OCI-LY7 (cell line): ENCODE results near the gene TRIM25. TPM values are rescaled to one million over a fixed set of nuclear protein-coding genes. Genes with fewer than 3 reads are reported as not detected.

ENCODE experiments used
- BruUV-seq: library from RNA; stranded (reverse); fragments of 400-500 nt; replicated peaks from 2 replicates; lab custom pipeline; 2021; lab: Mats Ljungman, UMichigan
- CTCF ChIA-PET: fragments of 300-600 bp; sonication (Branson Sonifier 250); formaldehyde crosslinking; loops from one replicate; lab custom pipeline; 2022; ENCODE audit warnings: antibody characterized with exemption; ENCODE audit not compliant: unreplicated experiment; lab: Charles Lee
- POLR2A ChIA-PET: fragments of 300-600 bp; sonication (Branson Sonifier 250); formaldehyde crosslinking; loops from one replicate; lab custom pipeline; 2022; ENCODE audit warnings: antibody characterized with exemption; lab: Charles Lee
- DNase-seq: peaks from one replicate; pipeline ENCODE4 v3.0.0-alpha.2; 2015; ENCODE audit warnings: low spot score
- H2AFZ ChIP-seq: fragments of 200-600 bp; sonication (generic), shearing (Covaris generic); 2 replicates; pipeline ENCODE4 v1.6.1; 2014; ENCODE audit warnings: mild to moderate bottlenecking, antibody characterized with exemption, low read length, moderate library complexity
- H3K27ac ChIP-seq: fragments of 200-600 bp; sonication (generic); 2 replicates; pipeline ENCODE4 v1.5.1; 2014; ENCODE audit warnings: mixed run types, low read depth, mild to moderate bottlenecking, moderate library complexity, low read length, inconsistent platforms; ENCODE audit not compliant: poor library complexity, severe bottlenecking
- H3K36me3 ChIP-seq: fragments of 200-600 bp; sonication (generic); 2 replicates; pipeline ENCODE4 v1.6.1; 2014; ENCODE audit warnings: mild to moderate bottlenecking, antibody characterized with exemption, low read length, moderate library complexity, mixed read lengths; ENCODE audit not compliant: insufficient read depth
- H3K4me1 ChIP-seq: fragments of 200-600 bp; sonication (generic); 2 replicates; pipeline ENCODE4 v1.5.1; 2014; ENCODE audit warnings: mild to moderate bottlenecking, low read length; ENCODE audit not compliant: insufficient read depth, poor library complexity, severe bottlenecking
- H3K4me2 ChIP-seq: fragments of 200-600 bp; sonication (generic); 2 replicates; pipeline ENCODE4 v1.6.1; 2014; ENCODE audit warnings: mild to moderate bottlenecking, low read length
- H3K4me3 ChIP-seq: fragments of 200-600 bp; sonication (generic); 2 replicates; pipeline ENCODE4 v1.5.1; 2014; ENCODE audit warnings: mild to moderate bottlenecking, low read depth, low read length; ENCODE audit not compliant: poor library complexity, severe bottlenecking
- H3K79me2 ChIP-seq: fragments of 200-600 bp; sonication (generic); 2 replicates; pipeline ENCODE4 v1.6.1; 2016; ENCODE audit warnings: low read depth, mild to moderate bottlenecking, low read length, moderate library complexity, mixed read lengths; ENCODE audit not compliant: insufficient read depth
- H3K9me2 ChIP-seq: fragments of 200-600 bp; sonication (generic); 2 replicates; pipeline ENCODE4 v1.6.1; 2016; ENCODE audit warnings: mild to moderate bottlenecking, low read length, mixed read lengths; ENCODE audit not compliant: insufficient read depth
- H3K9me3 ChIP-seq: fragments of 200-600 bp; sonication (generic); 2 replicates; pipeline ENCODE4 v1.6.1; 2014; ENCODE audit warnings: mild to moderate bottlenecking, mixed run types, low read length, mixed read lengths
- H4K20me1 ChIP-seq: fragments of 200-600 bp; sonication (generic); 2 replicates; pipeline ENCODE4 v1.6.1; 2014; ENCODE audit warnings: mild to moderate bottlenecking, antibody characterized with exemption, low read length, moderate library complexity, mixed read lengths; ENCODE audit not compliant: insufficient read depth
- EZH2phosphoT487 ChIP-seq: fragments of 200-600 bp; sonication (generic); IDR thresholded peaks from 2 replicates; pipeline ENCODE4 v1.6.1; 2018; ENCODE audit warnings: low read depth, borderline replicate concordance, mild to moderate bottlenecking, mixed run types, antibody characterized with exemption, low read length, moderate library complexity, mixed read lengths
- intact Hi-C: fragments of 100-400 bp; cut with micrococcal nuclease; formaldehyde crosslinking; loops from one replicate; pipeline ENCODE4 v1.10.0; 2022; ENCODE audit not compliant: unreplicated experiment
- total RNA-seq, 2 experiments: library from RNA; depleted of rRNA in 1 of 2; stranded (reverse); fragments of >200 nt in 1 of 2; shearing (Covaris generic) in 1 of 2; gene quantifications; 2 replicates each; pipeline ENCODE4 v1.2.3, GENCODE V29; 2014 to 2022
- TF ChIP-seq, protein P1 (sequence below): fragments of 200-600 bp; sonication (generic); conservative IDR thresholded peaks from 2 replicates; pipeline ENCODE4 v1.5.1; 2014; ENCODE audit warnings: mild to moderate bottlenecking, antibody characterized with exemption, low read length, moderate library complexity, mixed read lengths

The TRIM25 gene
- total RNA-seq, 2 experiments from 2014 or later: 7.8 to 14.2 TPM

DNA sequence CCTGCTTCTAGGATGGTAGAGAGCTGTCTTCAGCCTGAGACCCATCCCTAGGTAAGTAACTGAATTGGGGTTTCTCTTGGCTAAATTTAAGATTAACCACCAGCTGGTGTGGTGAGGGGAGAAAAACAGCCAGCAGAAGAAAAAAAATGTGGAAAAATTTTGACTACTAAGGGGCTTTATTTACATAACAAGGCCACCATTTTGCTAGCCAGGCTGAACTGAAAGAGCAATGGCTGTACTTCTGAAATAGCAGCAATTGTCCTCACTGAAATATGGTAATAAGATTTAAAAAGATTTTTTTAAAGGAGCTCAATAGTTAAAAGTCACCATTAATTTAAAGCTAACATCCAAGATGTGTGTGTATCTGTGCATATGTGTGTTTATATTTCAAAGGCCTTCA is 12.4 kb upstream of the TRIM25 start:
- Histone ChIP-seq H3K36me3 (no peaks in the 10 kb centered on the region), H3K9me2 (no peaks in the 10 kb centered on the region), H3K4me3 (no peak overlapping the region), H3K4me2 (no peak overlapping the region), H3K4me1 (no peaks in the 10 kb centered on the region), H3K9me3 (peaks cover 23% of the 10 kb centered on the region), H3K27ac (no peak overlapping the region), H2AFZ (no peak overlapping the region), H4K20me1 (no peaks in the 10 kb centered on the region), H3K79me2 (no peaks in the 10 kb centered on the region)
- intact Hi-C loops: no loop called here
- ChIA-PET POLR2A (interaction anchor here (0.7 kb wide), 1 partner anchor 12 kb away, joined by 3 read pairs; no protein-coding TSS in a partner anchor), CTCF (no interaction called here)
- TF ChIP-seq EZH2phosphoT487: no peak
- TF ChIP-seq, protein P1, sequence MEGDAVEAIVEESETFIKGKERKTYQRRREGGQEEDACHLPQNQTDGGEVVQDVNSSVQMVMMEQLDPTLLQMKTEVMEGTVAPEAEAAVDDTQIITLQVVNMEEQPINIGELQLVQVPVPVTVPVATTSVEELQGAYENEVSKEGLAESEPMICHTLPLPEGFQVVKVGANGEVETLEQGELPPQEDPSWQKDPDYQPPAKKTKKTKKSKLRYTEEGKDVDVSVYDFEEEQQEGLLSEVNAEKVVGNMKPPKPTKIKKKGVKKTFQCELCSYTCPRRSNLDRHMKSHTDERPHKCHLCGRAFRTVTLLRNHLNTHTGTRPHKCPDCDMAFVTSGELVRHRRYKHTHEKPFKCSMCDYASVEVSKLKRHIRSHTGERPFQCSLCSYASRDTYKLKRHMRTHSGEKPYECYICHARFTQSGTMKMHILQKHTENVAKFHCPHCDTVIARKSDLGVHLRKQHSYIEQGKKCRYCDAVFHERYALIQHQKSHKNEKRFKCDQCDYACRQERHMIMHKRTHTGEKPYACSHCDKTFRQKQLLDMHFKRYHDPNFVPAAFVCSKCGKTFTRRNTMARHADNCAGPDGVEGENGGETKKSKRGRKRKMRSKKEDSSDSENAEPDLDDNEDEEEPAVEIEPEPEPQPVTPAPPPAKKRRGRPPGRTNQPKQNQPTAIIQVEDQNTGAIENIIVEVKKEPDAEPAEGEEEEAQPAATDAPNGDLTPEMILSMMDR: no peak
- no TSS peak for BruUV-seq
- DNase-seq: no peak

DNA sequence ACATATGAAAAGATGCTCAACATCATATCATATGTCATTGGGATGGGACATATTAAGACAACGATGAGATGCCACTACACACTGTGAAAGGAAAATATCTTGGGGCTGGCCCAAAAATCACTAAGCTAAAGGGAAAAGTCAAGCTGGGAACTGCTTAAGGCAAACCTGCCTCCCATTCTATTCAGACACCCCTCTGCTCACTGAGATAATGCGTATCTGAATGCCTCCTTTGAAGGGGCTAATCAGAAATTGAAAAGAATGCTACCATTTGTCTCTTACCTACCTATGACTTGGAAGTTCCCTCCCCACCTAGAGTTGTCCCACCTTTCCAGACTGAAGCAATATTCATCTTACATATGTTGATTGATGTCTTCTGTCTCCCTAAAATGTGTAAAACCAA is 11.2 kb upstream of the TRIM25 start:
- TF ChIP-seq, protein P1: no peak
- TF ChIP-seq EZH2phosphoT487: no peak
- POLR2A ChIA-PET: no interaction called here
- Histone ChIP-seq H3K4me1 (no peaks in the 10 kb centered on the region), H2AFZ (no peak overlapping the region), H3K79me2 (no peaks in the 10 kb centered on the region), H3K4me2 (no peak overlapping the region), H3K9me2 (no peaks in the 10 kb centered on the region), H4K20me1 (no peaks in the 10 kb centered on the region), H3K9me3 (peaks cover 13% of the 10 kb centered on the region), H3K27ac (no peak overlapping the region), H3K4me3 (no peak overlapping the region), H3K36me3 (no peaks in the 10 kb centered on the region)
- no TSS peak for BruUV-seq
- no peak for DNase-seq
- intact Hi-C loops: no loop called here
- CTCF ChIA-PET: no interaction called here

DNA sequence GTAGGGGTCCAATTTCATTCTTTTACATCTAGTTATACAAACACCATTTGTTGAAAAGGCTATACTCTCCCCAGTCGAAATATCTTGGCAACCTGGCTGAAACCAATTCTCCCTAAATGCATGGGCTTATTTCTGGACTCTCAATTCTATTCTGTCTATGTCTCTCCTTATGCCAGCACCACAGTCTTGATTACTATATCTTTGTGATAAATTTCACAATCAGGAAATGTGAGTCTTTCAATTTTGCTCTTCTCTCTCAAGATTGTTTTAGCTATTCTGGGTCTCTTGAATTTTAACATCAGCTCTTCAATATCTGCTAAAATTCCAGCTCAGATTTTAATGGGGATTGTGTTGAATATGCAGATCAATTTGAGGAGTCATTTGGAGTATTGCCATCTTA is 5.9 kb upstream of the TRIM25 start:
- no peak for DNase-seq
- BruUV-seq: no TSS peak
- no peak for TF ChIP-seq EZH2phosphoT487
- TF ChIP-seq, protein P1: no peak
- no peak overlapping the region for H3K4me2 ChIP-seq
- H3K9me3 ChIP-seq: peaks cover 9% of the 10 kb centered on the region; the same call in 1 of the 2 replicates
- no peaks in the 10 kb centered on the region for H3K79me2 ChIP-seq
- H3K4me3 ChIP-seq: no peak overlapping the region
- H3K9me2 ChIP-seq: no peaks in the 10 kb centered on the region
- intact Hi-C loops: no loop called here
- H2AFZ ChIP-seq: no peak overlapping the region
- no peaks in the 10 kb centered on the region for H3K36me3 ChIP-seq
- CTCF ChIA-PET: no interaction called here
- peaks cover 3% of the 10 kb centered on the region for H3K4me1 ChIP-seq
- H4K20me1 ChIP-seq: no peaks in the 10 kb centered on the region
- no peak overlapping the region for H3K27ac ChIP-seq
- POLR2A ChIA-PET: interaction anchor here (0.8 kb wide), 1 partner anchor 79 kb away, joined by 4 read pairs; no protein-coding TSS in a partner anchor
